ENCODE measurements around the gene SPANXA1.
"Not testable (repeated sequence)": the region's sequence is repeated elsewhere in the genome, so short reads cannot be mapped to it uniquely, and the experiment has no call there.

Gene SPANXA1

GRCh38 chrX:141584638-141585037, at the start of gene SPANXA1:
SPANXA1 (minus strand) TSS chrX:141584738; CDS start chrX:141584678, 60 bp downstream.
- DNase-seq: not testable (repeated sequence)

- DNase-seq: no peak
Observed at GRCh38 chrX:141632124-141632523, 47.6 kb upstream of the SPANXA1 start.

GRCh38 chrX:141619336-141619735, 34.8 kb upstream of the SPANXA1 start:
- DNase-seq: no peak

GRCh38 chrX:141609111-141609510, 24.6 kb upstream of the SPANXA1 start:
- DNase-seq: no peak

GRCh38 chrX:141589408-141589807, 4.9 kb upstream of the SPANXA1 start, which contains the start of gene SPANXA2:
SPANXA2 (plus strand) TSS chrX:141589708; CDS start chrX:141589768, 60 bp downstream.
- DNase-seq: not testable (repeated sequence)

GRCh38 chrX:141542551-141542950, 42.0 kb downstream of the SPANXA1 start:
- DNase-seq: not testable (repeated sequence)

Data from NCI-H69 (cell line).